HCT116 (cell line): Measurements from ENCODE around the gene MRPS18A. TPM values are rescaled to one million over a fixed set of nuclear protein-coding genes. Genes with fewer than 3 reads are reported as not detected.
A peak's percentile ranks its signal among the peaks of the same experiment; 100 is the strongest.

Source experiments
- ATAC-seq: fragments of 200-7000 bp; cut with Tn5 transposase; 2 replicates; pipeline ENCODE4 v1.9.1; 2020; ENCODE audit warnings: mild to moderate bottlenecking, moderate library complexity
- BruUV-seq: library from RNA; stranded (reverse); fragments of 400-500 nt; replicated peaks from 2 replicates; lab custom pipeline; 2021; lab: Mats Ljungman, UMichigan
- CTCF ChIA-PET: fragments of 300-600 bp; sonication (Branson Sonifier 250); formaldehyde crosslinking; loops from one replicate; lab custom pipeline; 2021; ENCODE audit warnings: antibody characterized with exemption; lab: Charles Lee
- POLR2A ChIA-PET: fragments of 300-600, 350-600 bp; sonication (Branson Sonifier 250); formaldehyde crosslinking; loops from one replicate; lab custom pipeline; 2021; ENCODE audit warnings: antibody characterized with exemption; lab: Charles Lee
- RAD21 ChIA-PET, 2 experiments: fragments of 300-600 bp; sonication (Branson Sonifier 250); formaldehyde crosslinking; loops; one replicate each; lab custom pipeline; 2023; ENCODE audit warnings: low total read pairs in 2 of 2; ENCODE audit not compliant: uncharacterized antibody in 2 of 2, unreplicated experiment in 2 of 2, low non-redundant PET in 1 of 2; lab: Charles Lee
- DNase-seq: peaks from one replicate; pipeline ENCODE4 v3.0.0-alpha.2; 2010; ENCODE audit warnings: low read depth, low spot score
- H2AFZ ChIP-seq: fragments of 200-600 bp; shearing (Covaris generic), sonication (generic); 2 replicates; pipeline ENCODE4 v1.6.1; 2017; ENCODE audit warnings: low read depth, mixed run types, mixed read lengths, antibody characterized with exemption, low read length; ENCODE audit not compliant: poor library complexity, severe bottlenecking
- H3K27ac ChIP-seq: 2 replicates; pipeline ENCODE4 v1.5.1; 2012; ENCODE audit warnings: low read depth, low read length
- H3K27me3 ChIP-seq: fragments of 200-600 bp; sonication (generic); 2 replicates; pipeline ENCODE4 v1.6.1; 2016; ENCODE audit warnings: mixed run types, low read length, mixed read lengths; ENCODE audit not compliant: insufficient read depth
- H3K36me3 ChIP-seq, 2 experiments: fragments of 200-500 bp in 1 of 2; fragments of 200-600 bp in 1 of 2; sonication (Bioruptor generic) in 1 of 2; sonication (generic) in 1 of 2; 2 replicates each; pipeline versions ENCODE4 v1.5.1 to v1.6.1; 2014 to 2016; ENCODE audit warnings: low read length in 2 of 2, inconsistent platforms in 1 of 2, mixed read lengths in 1 of 2, mixed run types in 1 of 2; ENCODE audit not compliant: insufficient read depth in 2 of 2, control insufficient read depth in 1 of 2
- H3K4me1 ChIP-seq, 2 experiments: fragments of 200-600 bp in 1 of 2; sonication (generic) in 1 of 2; 2 replicates each; pipeline versions ENCODE4 v1.5.1 to v1.6.1; 2012 to 2017; ENCODE audit warnings: low read length in 2 of 2, inconsistent platforms in 1 of 2, mild to moderate bottlenecking in 1 of 2, mixed read lengths in 1 of 2, mixed run types in 1 of 2, moderate library complexity in 1 of 2; ENCODE audit not compliant: insufficient read depth in 2 of 2, control insufficient read depth in 1 of 2
- H3K4me2 ChIP-seq: fragments of 200-600 bp; sonication (generic); 2 replicates; pipeline ENCODE4 v1.6.1; 2017; ENCODE audit warnings: mixed run types, low read length, mixed read lengths
- H3K4me3 ChIP-seq, 2 experiments: fragments of 200-600 bp in 1 of 2; sonication (generic) in 1 of 2; replicated peaks in 1 of 2; 2 replicates each; pipeline ENCODE4 v1.5.1; 2011 to 2016; ENCODE audit warnings: low read length in 2 of 2, control low read depth in 1 of 2, low read depth in 1 of 2, mild to moderate bottlenecking in 1 of 2, mixed read lengths in 1 of 2, mixed run types in 1 of 2
- H3K79me2 ChIP-seq: fragments of 200-600 bp; sonication (generic); 2 replicates; pipeline ENCODE4 v1.6.1; 2017; ENCODE audit warnings: mild to moderate bottlenecking, mixed run types, low read length, moderate library complexity, mixed read lengths; ENCODE audit not compliant: insufficient read depth
- H3K9ac ChIP-seq: fragments of 200-600 bp; sonication (generic); 2 replicates; pipeline ENCODE4 v1.6.1; 2016; ENCODE audit warnings: low read length, mixed read lengths
- H3K9me2 ChIP-seq: fragments of 200-600 bp; sonication (generic), shearing (Covaris generic); 2 replicates; pipeline ENCODE4 v1.6.1; 2017; ENCODE audit warnings: mixed run types, mild to moderate bottlenecking, moderate library complexity; ENCODE audit not compliant: insufficient read depth
- H3K9me3 ChIP-seq, 2 experiments: fragments of 200-500 bp in 1 of 2; fragments of 200-600 bp in 1 of 2; sonication (Bioruptor generic) in 1 of 2; sonication (generic) in 1 of 2; 2 replicates each; pipeline ENCODE4 v1.6.1; 2014 to 2017; ENCODE audit warnings: low read length in 2 of 2, mixed read lengths in 2 of 2, inconsistent platforms in 1 of 2, low read depth in 1 of 2, mild to moderate bottlenecking in 1 of 2, mixed run types in 1 of 2, moderate library complexity in 1 of 2; ENCODE audit not compliant: control insufficient read depth in 1 of 2, insufficient read depth in 1 of 2
- H4K20me1 ChIP-seq: fragments of 200-600 bp; sonication (generic), shearing (Covaris generic); 2 replicates; pipeline ENCODE4 v1.6.1; 2017; ENCODE audit warnings: mixed run types, mild to moderate bottlenecking, moderate library complexity; ENCODE audit not compliant: insufficient read depth
- CEBPB ChIP-seq: IDR thresholded peaks from 2 replicates; pipeline ENCODE4 v1.6.1; 2012; ENCODE audit warnings: low read depth
- ELF1 ChIP-seq: IDR thresholded peaks from 2 replicates; pipeline ENCODE4 v1.6.1; 2012; ENCODE audit warnings: low read depth, borderline replicate concordance
- FOSL1 ChIP-seq: IDR thresholded peaks from 2 replicates; pipeline ENCODE4 v1.6.1; 2012; ENCODE audit warnings: low read depth
- JUND ChIP-seq: IDR thresholded peaks from 2 replicates; pipeline ENCODE4 v1.6.1; 2012
- POLR2A ChIP-seq: IDR thresholded peaks from 2 replicates; pipeline ENCODE4 v1.7.0; 2011; ENCODE audit warnings: borderline replicate concordance; ENCODE audit not compliant: insufficient read depth, insufficient read length; ENCODE audit errors: extremely low read depth
- POLR2AphosphoS5 ChIP-seq: IDR thresholded peaks from 2 replicates; pipeline ENCODE4 v1.6.1; 2011; ENCODE audit warnings: mild to moderate bottlenecking, low read depth, low read length, moderate library complexity
- RAD21 ChIP-seq: IDR thresholded peaks from 2 replicates; pipeline ENCODE4 v1.6.1; 2012; ENCODE audit warnings: low read depth, mild to moderate bottlenecking
- TCF7L2 ChIP-seq: IDR thresholded peaks from 2 replicates; pipeline ENCODE4 v1.7.0; 2011; ENCODE audit warnings: borderline replicate concordance, inconsistent platforms; ENCODE audit not compliant: insufficient read depth, insufficient read length; ENCODE audit errors: extremely low read depth
- YY1 ChIP-seq: IDR thresholded peaks from 2 replicates; pipeline ENCODE4 v1.6.1; 2011; ENCODE audit warnings: low read length, low read depth, moderate library complexity, mild to moderate bottlenecking; ENCODE audit not compliant: insufficient replicate concordance; ENCODE audit errors: extremely low read depth
- ZNF274 ChIP-seq: fragments of 200-500 bp; sonication (Bioruptor generic); IDR thresholded peaks from 2 replicates; pipeline ENCODE4 v1.6.1; 2014; ENCODE audit warnings: mild to moderate bottlenecking, low read depth, low read length, inconsistent platforms
- intact Hi-C: fragments of 100-400 bp; cut with micrococcal nuclease; formaldehyde crosslinking; loops from 2 replicates; pipeline ENCODE4 v1.10.0; 2022
- total RNA-seq: library from RNA; stranded (reverse); gene quantifications from one replicate; pipeline ENCODE4 v1.2.1, GENCODE V29; 2021; ENCODE audit not compliant: unreplicated experiment
- TF ChIP-seq, protein P1 (sequence below): IDR thresholded peaks from 2 replicates; pipeline ENCODE4 v1.6.1; 2011; ENCODE audit warnings: mild to moderate bottlenecking, low read length, moderate library complexity; ENCODE audit not compliant: insufficient replicate concordance; ENCODE audit errors: extremely low read depth
- TF ChIP-seq, protein P2 (sequence below), 3 experiments: fragments of 200-600 bp in 1 of 3; sonication (generic) in 1 of 3; IDR thresholded peaks in 2 of 3; conservative IDR thresholded peaks in 1 of 3; 2 replicates each; pipeline ENCODE4 v1.5.1; 2012 to 2017; ENCODE audit warnings: low read depth in 2 of 3, low read length in 2 of 3, antibody characterized with exemption in 1 of 3, borderline replicate concordance in 1 of 3, control low read depth in 1 of 3, mild to moderate bottlenecking in 1 of 3, mixed read lengths in 1 of 3, mixed run types in 1 of 3, moderate library complexity in 1 of 3; ENCODE audit not compliant: insufficient read depth in 1 of 3

The MRPS18A gene
- total RNA-seq, 1 experiment from 2014 or later, result 63.0 TPM

DNA sequence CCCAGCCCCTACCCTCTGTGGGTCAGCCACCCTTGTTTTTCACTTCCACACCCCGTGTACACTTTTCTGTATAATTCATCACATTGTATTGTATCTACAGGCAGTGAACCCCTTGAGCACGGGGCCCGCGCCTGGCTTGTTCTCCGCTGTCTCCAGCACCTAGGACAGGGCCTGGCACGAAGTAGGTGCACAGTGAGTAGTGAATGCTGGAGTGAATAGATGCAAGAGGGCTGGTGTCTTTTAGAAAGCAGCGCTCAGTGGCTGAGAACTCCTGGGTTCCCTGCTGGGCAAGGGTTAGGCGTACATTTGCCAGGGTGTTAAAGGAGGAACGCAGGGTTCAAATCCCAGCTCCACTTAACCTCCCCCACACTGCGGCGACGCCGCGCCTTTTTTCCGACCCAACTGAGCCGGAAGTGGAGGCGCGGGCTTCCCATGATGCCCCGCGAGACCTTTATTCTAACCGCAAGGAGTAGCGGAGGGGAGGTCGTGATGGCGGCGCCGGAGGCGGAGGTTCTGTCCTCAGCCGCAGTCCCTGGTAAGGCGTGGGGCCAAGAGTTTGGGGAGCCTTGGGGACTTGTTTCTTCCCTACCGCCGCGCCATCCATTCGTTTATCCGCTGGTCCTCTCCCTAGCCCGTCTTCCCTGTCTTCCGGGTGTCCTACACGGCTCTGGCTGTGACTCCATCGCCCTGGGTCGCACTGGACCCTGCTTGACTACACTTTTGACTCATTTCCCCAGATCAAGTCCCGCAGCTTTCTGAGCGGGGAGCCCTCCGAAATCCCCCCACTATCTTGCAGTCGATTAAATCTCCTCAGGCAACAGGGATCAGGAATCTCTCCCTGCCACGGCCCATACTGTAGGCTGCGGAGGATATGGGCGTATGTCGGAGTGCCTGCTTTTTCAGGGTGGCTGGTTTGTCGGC, 51.9 kb downstream of the MRPS18A start, which contains the start of gene MAD2L1BP (continued):
- TF ChIP-seq, protein P1, sequence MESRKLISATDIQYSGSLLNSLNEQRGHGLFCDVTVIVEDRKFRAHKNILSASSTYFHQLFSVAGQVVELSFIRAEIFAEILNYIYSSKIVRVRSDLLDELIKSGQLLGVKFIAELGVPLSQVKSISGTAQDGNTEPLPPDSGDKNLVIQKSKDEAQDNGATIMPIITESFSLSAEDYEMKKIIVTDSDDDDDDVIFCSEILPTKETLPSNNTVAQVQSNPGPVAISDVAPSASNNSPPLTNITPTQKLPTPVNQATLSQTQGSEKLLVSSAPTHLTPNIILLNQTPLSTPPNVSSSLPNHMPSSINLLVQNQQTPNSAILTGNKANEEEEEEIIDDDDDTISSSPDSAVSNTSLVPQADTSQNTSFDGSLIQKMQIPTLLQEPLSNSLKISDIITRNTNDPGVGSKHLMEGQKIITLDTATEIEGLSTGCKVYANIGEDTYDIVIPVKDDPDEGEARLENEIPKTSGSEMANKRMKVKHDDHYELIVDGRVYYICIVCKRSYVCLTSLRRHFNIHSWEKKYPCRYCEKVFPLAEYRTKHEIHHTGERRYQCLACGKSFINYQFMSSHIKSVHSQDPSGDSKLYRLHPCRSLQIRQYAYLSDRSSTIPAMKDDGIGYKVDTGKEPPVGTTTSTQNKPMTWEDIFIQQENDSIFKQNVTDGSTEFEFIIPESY, result peak; percentile 52
- TF ChIP-seq FOSL1, result no peak
- no peak for TF ChIP-seq JUND
- TF ChIP-seq ZNF274, result no peak
- TF ChIP-seq, all 23 proteins: peak for 6

DNA sequence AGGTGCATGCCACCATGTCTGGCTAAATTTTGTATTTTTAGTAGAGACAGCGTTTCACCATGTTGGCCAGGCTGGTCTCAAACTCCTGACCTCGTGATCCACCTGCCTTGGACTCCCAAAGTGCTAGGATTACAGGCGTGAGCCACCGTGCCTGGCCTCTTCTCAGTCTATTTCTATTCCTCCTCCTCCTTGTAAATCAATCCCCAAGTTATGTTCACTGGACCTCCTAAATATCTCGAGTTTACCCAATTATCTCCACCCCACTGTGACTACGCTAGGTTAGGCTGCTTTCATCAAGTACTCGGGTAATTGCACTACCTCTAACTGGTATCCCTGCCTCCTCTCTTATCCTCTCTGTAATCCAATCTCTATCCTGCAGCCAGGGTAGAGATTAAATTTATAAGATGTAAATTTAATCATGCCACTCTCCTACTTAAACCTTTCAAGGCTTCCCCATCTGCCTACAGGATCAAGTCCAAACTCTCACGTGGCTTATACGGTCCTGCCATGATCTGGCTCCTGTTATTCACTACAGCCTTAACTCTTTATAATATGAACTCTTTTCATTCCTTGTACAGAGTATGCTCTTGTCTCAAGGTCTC, 52.8 kb downstream of the MRPS18A start:
- Histone ChIP-seq H3K27ac (0 out of 2 replicates have a peak overlapping the region, but pooled peaks have one; percentile 84), H3K4me2 (peak overlapping the region; percentile 91), H3K36me3 (peaks cover 8 to 13% of the 10 kb centered on the region in 2 experiments; a peak in 3 of 4 replicates), H2AFZ (no peak overlapping the region), H3K9me2 (no peaks in the 10 kb centered on the region), H3K4me3 (no peak overlapping the region), H3K79me2 (peaks cover 38% of the 10 kb centered on the region), H3K9me3 (no peaks in the 10 kb centered on the region), H3K4me1 (peaks cover 17 to 33% of the 10 kb centered on the region in 2 experiments), H3K27me3 (no peaks in the 10 kb centered on the region), H4K20me1 (no peaks in the 10 kb centered on the region), H3K9ac (peak overlapping the region; percentile 84; the same call in 1 of the 2 replicates)
- CTCF ChIA-PET, result no interaction called here
- no TSS peak for BruUV-seq
- intact Hi-C loops, result no loop called here
- POLR2A ChIA-PET, result interaction anchor here (1.0 to 1.9 kb wide), 2 partner anchors 8 to 9 kb away, joined by 3 to 7 read pairs; no protein-coding TSS in a partner anchor
- DNase-seq (no peak), ATAC-seq (no peak)
- RAD21 ChIA-PET, result no interaction called here
- no peak for TF ChIP-seq RAD21
- TF ChIP-seq ZNF274, result no peak
- TF ChIP-seq, protein P2, sequence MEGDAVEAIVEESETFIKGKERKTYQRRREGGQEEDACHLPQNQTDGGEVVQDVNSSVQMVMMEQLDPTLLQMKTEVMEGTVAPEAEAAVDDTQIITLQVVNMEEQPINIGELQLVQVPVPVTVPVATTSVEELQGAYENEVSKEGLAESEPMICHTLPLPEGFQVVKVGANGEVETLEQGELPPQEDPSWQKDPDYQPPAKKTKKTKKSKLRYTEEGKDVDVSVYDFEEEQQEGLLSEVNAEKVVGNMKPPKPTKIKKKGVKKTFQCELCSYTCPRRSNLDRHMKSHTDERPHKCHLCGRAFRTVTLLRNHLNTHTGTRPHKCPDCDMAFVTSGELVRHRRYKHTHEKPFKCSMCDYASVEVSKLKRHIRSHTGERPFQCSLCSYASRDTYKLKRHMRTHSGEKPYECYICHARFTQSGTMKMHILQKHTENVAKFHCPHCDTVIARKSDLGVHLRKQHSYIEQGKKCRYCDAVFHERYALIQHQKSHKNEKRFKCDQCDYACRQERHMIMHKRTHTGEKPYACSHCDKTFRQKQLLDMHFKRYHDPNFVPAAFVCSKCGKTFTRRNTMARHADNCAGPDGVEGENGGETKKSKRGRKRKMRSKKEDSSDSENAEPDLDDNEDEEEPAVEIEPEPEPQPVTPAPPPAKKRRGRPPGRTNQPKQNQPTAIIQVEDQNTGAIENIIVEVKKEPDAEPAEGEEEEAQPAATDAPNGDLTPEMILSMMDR (IDR thresholded peaks at IDR 0.05 in 2 of 3, conservative IDR thresholded peaks at IDR 0.05 in 1 of 3; ENCODE audit: borderline replicate concordance in 1 of 3, insufficient read depth in 1 of 3, low read depth in 2 of 3, low read length in 2 of 3), result no peak
- no peak for TF ChIP-seq POLR2AphosphoS5
- no peak for TF ChIP-seq TCF7L2
- TF ChIP-seq YY1, result no peak
- TF ChIP-seq, protein P1, result no peak
- TF ChIP-seq CEBPB, result no peak
- no peak for TF ChIP-seq POLR2A
- TF ChIP-seq ELF1, result no peak
